ENCODE data around the gene RAB9B. TPM values are rescaled to one million over a fixed set of nuclear protein-coding genes. Genes with fewer than 3 reads are reported as not detected.
"Not testable (repeated sequence)": the region's sequence is repeated elsewhere in the genome, so short reads cannot be mapped to it uniquely, and the experiment has no call there.

Gene RAB9B
- total and polyA plus RNA-seq, 7 donors = 0.47 to 15.2 (median 2.9) TPM

DNA sequence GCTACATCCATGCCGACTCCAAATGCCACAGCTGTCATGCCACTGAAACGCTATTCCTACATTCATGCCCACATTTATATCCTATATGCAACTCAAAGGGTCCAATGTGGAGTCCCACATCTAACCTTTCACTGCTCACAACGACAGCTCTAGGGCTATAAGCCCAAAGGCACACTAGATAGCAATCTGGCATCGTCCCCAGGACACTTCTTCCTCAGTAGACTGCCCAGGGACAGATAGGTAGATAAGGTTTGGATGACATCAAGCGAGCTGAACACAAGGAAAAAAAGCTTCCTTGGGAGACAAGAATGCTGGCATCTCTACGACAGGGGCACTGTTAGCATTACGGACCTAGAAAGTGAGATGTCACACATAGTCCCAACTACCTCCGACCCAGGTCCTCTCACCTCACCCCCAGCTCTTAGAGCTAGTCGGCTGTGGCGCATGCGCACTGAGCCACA is 685 bp downstream of the RAB9B start:
- DNase-seq (no peak), ATAC-seq (peak in 3 of 4 donors; percentile 3 to 32 (median 22))
- H3K9me3 ChIP-seq = no peaks in the 10 kb centered on the region
- 7 to 27% (median 16%) methylated on average over 10 to 11 of the region's 11 CpGs for WGBS, 3 donors
- peak overlapping the region; percentile 72 for H3K4me3 ChIP-seq
- intact Hi-C loops (cut with DNase I) = no loop called here
- H3K27ac ChIP-seq = peak overlapping the region; percentile 79
- TF ChIP-seq, protein P1, sequence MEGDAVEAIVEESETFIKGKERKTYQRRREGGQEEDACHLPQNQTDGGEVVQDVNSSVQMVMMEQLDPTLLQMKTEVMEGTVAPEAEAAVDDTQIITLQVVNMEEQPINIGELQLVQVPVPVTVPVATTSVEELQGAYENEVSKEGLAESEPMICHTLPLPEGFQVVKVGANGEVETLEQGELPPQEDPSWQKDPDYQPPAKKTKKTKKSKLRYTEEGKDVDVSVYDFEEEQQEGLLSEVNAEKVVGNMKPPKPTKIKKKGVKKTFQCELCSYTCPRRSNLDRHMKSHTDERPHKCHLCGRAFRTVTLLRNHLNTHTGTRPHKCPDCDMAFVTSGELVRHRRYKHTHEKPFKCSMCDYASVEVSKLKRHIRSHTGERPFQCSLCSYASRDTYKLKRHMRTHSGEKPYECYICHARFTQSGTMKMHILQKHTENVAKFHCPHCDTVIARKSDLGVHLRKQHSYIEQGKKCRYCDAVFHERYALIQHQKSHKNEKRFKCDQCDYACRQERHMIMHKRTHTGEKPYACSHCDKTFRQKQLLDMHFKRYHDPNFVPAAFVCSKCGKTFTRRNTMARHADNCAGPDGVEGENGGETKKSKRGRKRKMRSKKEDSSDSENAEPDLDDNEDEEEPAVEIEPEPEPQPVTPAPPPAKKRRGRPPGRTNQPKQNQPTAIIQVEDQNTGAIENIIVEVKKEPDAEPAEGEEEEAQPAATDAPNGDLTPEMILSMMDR (IDR thresholded peaks at IDR 0.05) = no peak
- no peaks in the 10 kb centered on the region for H3K4me1 ChIP-seq
- no peaks in the 10 kb centered on the region for H3K36me3 ChIP-seq (ENCODE audit: insufficient read depth in 1 of 2, low read depth in 1 of 2)
- peaks cover 0 to 20% (median 0%) of the 10 kb centered on the region in 3 donors for H3K27me3 ChIP-seq (ENCODE audit: insufficient read depth in 3 of 3, low read length in 2 of 3)

DNA sequence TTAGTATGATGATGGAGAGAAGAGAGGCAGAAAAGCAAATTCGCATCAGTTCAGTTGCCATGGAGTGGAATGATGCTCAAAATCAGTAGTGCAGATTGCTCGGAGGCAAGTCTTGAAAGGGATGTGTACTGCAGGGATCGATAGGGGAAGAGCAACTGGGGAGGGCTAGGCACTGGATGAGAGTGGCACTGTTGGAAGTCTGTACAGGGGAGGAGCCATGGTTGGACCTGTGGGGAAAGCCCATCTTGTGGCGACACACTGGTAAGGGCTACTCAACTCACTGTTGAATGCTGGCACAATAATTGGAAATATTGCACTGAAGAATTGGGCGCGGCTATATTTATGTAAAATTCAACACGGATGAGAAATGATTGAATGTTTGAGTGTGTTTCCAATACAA is 1.2 kb downstream of the RAB9B start:
- TF ChIP-seq, protein P1 (IDR thresholded peaks at IDR 0.05) = no peak
- Histone ChIP-seq H3K9me3 (no peaks in the 10 kb centered on the region), H3K4me1 (no peaks in the 10 kb centered on the region), H3K36me3 (ENCODE audit: insufficient read depth in 1 of 2, low read depth in 1 of 2) (no peaks in the 10 kb centered on the region), H3K4me3 (no peak overlapping the region), H3K27ac (no peak overlapping the region), H3K27me3 (ENCODE audit: insufficient read depth in 3 of 3, low read length in 2 of 3) (peaks cover 0 to 22% (median 0%) of the 10 kb centered on the region in 3 donors)
- ATAC-seq (no peak), DNase-seq (no peak)
- intact Hi-C loops (cut with DNase I) = no loop called here
- WGBS, 3 donors = 68 to 73% (median 69%) methylated on average over 7 of the region's 7 CpGs

- peak overlapping the region; percentile 8 for H3K27ac ChIP-seq
- TF ChIP-seq, protein P1 (IDR thresholded peaks at IDR 0.05) = no peak
- ATAC-seq (peak in 2 of 4 donors; percentile 28 to 58), DNase-seq (no peak)
- intact Hi-C loops (cut with DNase I) = no loop called here
- WGBS, 3 donors = 57 to 67% (median 59%) methylated on average over 2 of the region's 2 CpGs
- no peaks in the 10 kb centered on the region for H3K36me3 ChIP-seq (ENCODE audit: insufficient read depth in 1 of 2, low read depth in 1 of 2)
- H3K9me3 ChIP-seq = no peaks in the 10 kb centered on the region
- no peak overlapping the region for H3K4me3 ChIP-seq
- H3K4me1 ChIP-seq = no peaks in the 10 kb centered on the region
- peaks cover 0 to 27% (median 0%) of the 10 kb centered on the region in 3 donors for H3K27me3 ChIP-seq (ENCODE audit: insufficient read depth in 3 of 3, low read length in 2 of 3)
Observed at GRCh38 chrX:103828529-103828928, 3.5 kb downstream of the RAB9B start.

- H3K9me3 ChIP-seq = no peaks in the 10 kb centered on the region
- peaks cover 0 to 21% (median 0%) of the 10 kb centered on the region in 3 donors for H3K27me3 ChIP-seq (ENCODE audit: insufficient read depth in 3 of 3, low read length in 2 of 3)
- H3K4me3 ChIP-seq = no peak overlapping the region
- TF ChIP-seq, protein P1 (IDR thresholded peaks at IDR 0.05) = no peak
- no peaks in the 10 kb centered on the region for H3K4me1 ChIP-seq
- DNase-seq (no peak), ATAC-seq (no peak)
- 69 to 86% (median 71%) methylated on average over 1 of the region's 1 CpG for WGBS, 3 donors
- intact Hi-C loops (cut with DNase I) = no loop called here
- no peaks in the 10 kb centered on the region for H3K36me3 ChIP-seq (ENCODE audit: insufficient read depth in 1 of 2, low read depth in 1 of 2)
- no peak overlapping the region for H3K27ac ChIP-seq
Observed at GRCh38 chrX:103825881-103826280, 6.2 kb downstream of the RAB9B start.

DNA sequence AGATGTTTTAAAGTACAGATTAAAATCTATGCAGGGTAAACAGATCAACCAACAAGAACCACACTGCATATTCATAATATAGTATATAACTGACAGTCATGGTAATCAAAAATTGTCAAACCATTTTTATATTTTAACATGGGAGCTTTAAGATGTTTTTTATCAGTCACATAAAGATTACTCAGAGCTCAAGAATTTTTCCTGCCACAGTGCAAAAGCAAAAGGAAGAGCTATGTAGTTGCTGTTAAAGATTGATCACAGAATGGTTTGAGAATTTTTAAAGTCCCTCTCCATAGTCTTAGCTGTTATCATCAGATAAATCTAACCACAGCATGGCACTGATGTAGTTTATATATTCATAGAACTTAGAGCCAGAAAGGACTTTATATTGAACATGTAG is 8.5 kb downstream of the RAB9B start:
- TF ChIP-seq, protein P1 (IDR thresholded peaks at IDR 0.05) = no peak
- Histone ChIP-seq H3K27me3 (ENCODE audit: insufficient read depth in 3 of 3, low read length in 2 of 3) (peaks cover 0 to 14% (median 0%) of the 10 kb centered on the region in 3 donors), H3K36me3 (ENCODE audit: insufficient read depth in 1 of 2, low read depth in 1 of 2) (no peaks in the 10 kb centered on the region), H3K4me1 (no peaks in the 10 kb centered on the region), H3K4me3 (no peak overlapping the region), H3K27ac (no peak overlapping the region), H3K9me3 (no peaks in the 10 kb centered on the region)
- ATAC-seq (no peak), DNase-seq (no peak)
- intact Hi-C loops (cut with DNase I) = loop anchor here in 1 of 2 donors (5.0 kb wide), 1 partner anchor 291 kb away; no protein-coding TSS in a partner anchor

- peaks cover 0 to 12% (median 0%) of the 10 kb centered on the region in 3 donors for H3K27me3 ChIP-seq (ENCODE audit: insufficient read depth in 3 of 3, low read length in 2 of 3)
- H3K9me3 ChIP-seq; DNase-seq; H3K36me3 ChIP-seq (ENCODE audit: insufficient read depth in 1 of 2, low read depth in 1 of 2); ATAC-seq; H3K4me1 ChIP-seq; H3K27ac ChIP-seq; H3K4me3 ChIP-seq: not testable (repeated sequence)
- intact Hi-C loops (cut with DNase I) = loop anchor here in 1 of 2 donors (5.0 kb wide), 1 partner anchor 289 kb away; no protein-coding TSS in a partner anchor
- 87 to 96% (median 91%) methylated on average over 4 to 6 of the region's 6 CpGs for WGBS, 3 donors
Observed at GRCh38 chrX:103820802-103821201, 11.3 kb downstream of the RAB9B start.

All from psoas muscle (tissue), 8 donors.